ENCODE results near the gene TARM1.
"Not testable (repeated sequence)": the region's sequence is repeated elsewhere in the genome, so short reads cannot be mapped to it uniquely, and the experiment has no call there.

TARM1 gene

GRCh38 chr19:54104998-54105715 lies 24.0 kb upstream of the TARM1 start:
- DNase-seq (ENCODE audit: extremely low spot score) = no peak
- CTCF ChIA-PET = no interaction called here
- POLR2A ChIA-PET = no interaction called here
- no peak for TF ChIP-seq HDGF (IDR thresholded peaks at IDR 0.05; ENCODE audit: borderline replicate concordance)
- no peak for TF ChIP-seq SUZ12 (IDR thresholded peaks at IDR 0.05)
- no peak for TF ChIP-seq LEF1 (IDR thresholded peaks at IDR 0.05; ENCODE audit: borderline replicate concordance)
- TF ChIP-seq FOXA1 (IDR thresholded peaks at IDR 0.05) = no peak
- no peak for TF ChIP-seq ELF4 (IDR thresholded peaks at IDR 0.05)
- TF ChIP-seq TARDBP (IDR thresholded peaks at IDR 0.05) = no peak
- no peak for TF ChIP-seq BHLHE40 (IDR thresholded peaks at IDR 0.05; ENCODE audit: borderline replicate concordance)
- TF ChIP-seq PKNOX1 (IDR thresholded peaks at IDR 0.05) = no peak
- TF ChIP-seq NFRKB (IDR thresholded peaks at IDR 0.05) = no peak
- no peak for TF ChIP-seq ZNF384 (IDR thresholded peaks at IDR 0.05)

- TF ChIP-seq FOXK2 (IDR thresholded peaks at IDR 0.05) (no peak), FOXM1 (IDR thresholded peaks at IDR 0.05; ENCODE audit: borderline replicate concordance) (no peak; the same call in 1 of the 2 replicates), BHLHE40 (IDR thresholded peaks at IDR 0.05; ENCODE audit: borderline replicate concordance) (no peak), TARDBP (IDR thresholded peaks at IDR 0.05) (no peak), SUZ12 (IDR thresholded peaks at IDR 0.05) (no peak), ELF4 (IDR thresholded peaks at IDR 0.05) (peak; percentile 23; the same call in 1 of the 2 replicates)
- POLR2A ChIA-PET = interaction anchor here (0.7 to 3.1 kb wide), 4 partner anchors 12 to 87 kb away, joined by 3 to 28 read pairs (median 3); partner anchors contain the start of genes CNOT3, MBOAT7, PRPF31 and TFPT
- CTCF ChIA-PET = no interaction called here
- peak; percentile 100 for DNase-seq (ENCODE audit: extremely low spot score)
Observed at GRCh38 chr19:54102421-54103169, 21.4 kb upstream of the TARM1 start, which contains the start of gene NDUFA3. Gene NDUFA3, plus strand, starts transcription at chr19:54102855. Its CDS starts 24 bp downstream, at chr19:54102879.

- no peak for DNase-seq (ENCODE audit: extremely low spot score)
- TF ChIP-seq FOXM1 (IDR thresholded peaks at IDR 0.05; ENCODE audit: borderline replicate concordance) (no peak), HDGF (IDR thresholded peaks at IDR 0.05; ENCODE audit: borderline replicate concordance) (no peak), SUZ12 (IDR thresholded peaks at IDR 0.05) (no peak), PKNOX1 (IDR thresholded peaks at IDR 0.05) (no peak), TARDBP (IDR thresholded peaks at IDR 0.05) (no peak), BHLHE40 (IDR thresholded peaks at IDR 0.05; ENCODE audit: borderline replicate concordance) (no peak), ARNT (IDR thresholded peaks at IDR 0.05) (no peak), ZNF384 (IDR thresholded peaks at IDR 0.05) (no peak), FOXK2 (IDR thresholded peaks at IDR 0.05) (no peak), NFRKB (IDR thresholded peaks at IDR 0.05) (no peak)
- ChIA-PET CTCF (no interaction called here), POLR2A (interaction anchor here (0.5 to 1.2 kb wide), 2 partner anchors 69 to 272 kb away, joined by 3 to 4 read pairs; no protein-coding TSS in a partner anchor)
Observed at GRCh38 chr19:54100561-54100960, 19.4 kb upstream of the TARM1 start, which contains the start of gene OSCAR. Gene OSCAR, minus strand, starts transcription at chr19:54100803. Its CDS starts 11 bp downstream, at chr19:54100792.

GRCh38 chr19:54099903-54100255 lies 18.7 kb upstream of the TARM1 start:
- DNase-seq (ENCODE audit: extremely low spot score); CTCF ChIA-PET: not testable (repeated sequence)
- POLR2A ChIA-PET = interaction anchor here (1.2 kb wide), 1 partner anchor 68 kb away, joined by 3 read pairs; no protein-coding TSS in a partner anchor

GRCh38 chr19:54099190-54099902 lies 18.2 kb upstream of the TARM1 start:
- DNase-seq (ENCODE audit: extremely low spot score) = no peak
- TF ChIP-seq ARNT (IDR thresholded peaks at IDR 0.05) = no peak
- TF ChIP-seq CTBP1 (IDR thresholded peaks at IDR 0.05; ENCODE audit: borderline replicate concordance) = no peak
- TF ChIP-seq LEF1 (IDR thresholded peaks at IDR 0.05; ENCODE audit: borderline replicate concordance) = no peak
- no peak for TF ChIP-seq SP1 (IDR thresholded peaks at IDR 0.05)
- TF ChIP-seq SUZ12 (IDR thresholded peaks at IDR 0.05) = no peak
- no peak for TF ChIP-seq FOXA1 (IDR thresholded peaks at IDR 0.05)
- TF ChIP-seq L3MBTL2 (conservative IDR thresholded peaks at IDR 0.05) = no peak
- no peak for TF ChIP-seq ELF4 (IDR thresholded peaks at IDR 0.05)
- no peak for TF ChIP-seq ZNF384 (IDR thresholded peaks at IDR 0.05)
- TF ChIP-seq FOXK2 (IDR thresholded peaks at IDR 0.05) = no peak
- no peak for TF ChIP-seq PKNOX1 (IDR thresholded peaks at IDR 0.05)
- ChIA-PET POLR2A (interaction anchor here (1.2 kb wide), 1 partner anchor 68 kb away, joined by 3 read pairs; no protein-coding TSS in a partner anchor), CTCF (no interaction called here)

- no peak for TF ChIP-seq SP1 (IDR thresholded peaks at IDR 0.05)
- no peak for TF ChIP-seq FOXM1 (IDR thresholded peaks at IDR 0.05; ENCODE audit: borderline replicate concordance)
- no peak for TF ChIP-seq FOXK2 (IDR thresholded peaks at IDR 0.05)
- no peak for TF ChIP-seq ARNT (IDR thresholded peaks at IDR 0.05)
- no peak for TF ChIP-seq BHLHE40 (IDR thresholded peaks at IDR 0.05; ENCODE audit: borderline replicate concordance)
- no peak for TF ChIP-seq ELF4 (IDR thresholded peaks at IDR 0.05)
- no peak for TF ChIP-seq NFRKB (IDR thresholded peaks at IDR 0.05)
- TF ChIP-seq SUZ12 (IDR thresholded peaks at IDR 0.05) = no peak
- no peak for TF ChIP-seq ZNF384 (IDR thresholded peaks at IDR 0.05)
- no peak for TF ChIP-seq PKNOX1 (IDR thresholded peaks at IDR 0.05)
- no peak for TF ChIP-seq LEF1 (IDR thresholded peaks at IDR 0.05; ENCODE audit: borderline replicate concordance)
- no peak for TF ChIP-seq FOXA1 (IDR thresholded peaks at IDR 0.05)
- TF ChIP-seq HDGF (IDR thresholded peaks at IDR 0.05; ENCODE audit: borderline replicate concordance) = no peak
- no peak for TF ChIP-seq CTBP1 (IDR thresholded peaks at IDR 0.05; ENCODE audit: borderline replicate concordance)
- no peak for TF ChIP-seq TARDBP (IDR thresholded peaks at IDR 0.05)
- no peak for TF ChIP-seq L3MBTL2 (conservative IDR thresholded peaks at IDR 0.05)
- no peak for DNase-seq (ENCODE audit: extremely low spot score)
- CTCF ChIA-PET = interaction anchor here (0.6 kb wide), 1 partner anchor 171 kb away, joined by 3 read pairs; no protein-coding TSS in a partner anchor
- POLR2A ChIA-PET = no interaction called here
Observed at GRCh38 chr19:54096617-54097106, 15.5 kb upstream of the TARM1 start.
